Measurements from ENCODE around the gene EXOC5.

Gene EXOC5, protein sequence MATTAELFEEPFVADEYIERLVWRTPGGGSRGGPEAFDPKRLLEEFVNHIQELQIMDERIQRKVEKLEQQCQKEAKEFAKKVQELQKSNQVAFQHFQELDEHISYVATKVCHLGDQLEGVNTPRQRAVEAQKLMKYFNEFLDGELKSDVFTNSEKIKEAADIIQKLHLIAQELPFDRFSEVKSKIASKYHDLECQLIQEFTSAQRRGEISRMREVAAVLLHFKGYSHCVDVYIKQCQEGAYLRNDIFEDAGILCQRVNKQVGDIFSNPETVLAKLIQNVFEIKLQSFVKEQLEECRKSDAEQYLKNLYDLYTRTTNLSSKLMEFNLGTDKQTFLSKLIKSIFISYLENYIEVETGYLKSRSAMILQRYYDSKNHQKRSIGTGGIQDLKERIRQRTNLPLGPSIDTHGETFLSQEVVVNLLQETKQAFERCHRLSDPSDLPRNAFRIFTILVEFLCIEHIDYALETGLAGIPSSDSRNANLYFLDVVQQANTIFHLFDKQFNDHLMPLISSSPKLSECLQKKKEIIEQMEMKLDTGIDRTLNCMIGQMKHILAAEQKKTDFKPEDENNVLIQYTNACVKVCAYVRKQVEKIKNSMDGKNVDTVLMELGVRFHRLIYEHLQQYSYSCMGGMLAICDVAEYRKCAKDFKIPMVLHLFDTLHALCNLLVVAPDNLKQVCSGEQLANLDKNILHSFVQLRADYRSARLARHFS

DNA sequence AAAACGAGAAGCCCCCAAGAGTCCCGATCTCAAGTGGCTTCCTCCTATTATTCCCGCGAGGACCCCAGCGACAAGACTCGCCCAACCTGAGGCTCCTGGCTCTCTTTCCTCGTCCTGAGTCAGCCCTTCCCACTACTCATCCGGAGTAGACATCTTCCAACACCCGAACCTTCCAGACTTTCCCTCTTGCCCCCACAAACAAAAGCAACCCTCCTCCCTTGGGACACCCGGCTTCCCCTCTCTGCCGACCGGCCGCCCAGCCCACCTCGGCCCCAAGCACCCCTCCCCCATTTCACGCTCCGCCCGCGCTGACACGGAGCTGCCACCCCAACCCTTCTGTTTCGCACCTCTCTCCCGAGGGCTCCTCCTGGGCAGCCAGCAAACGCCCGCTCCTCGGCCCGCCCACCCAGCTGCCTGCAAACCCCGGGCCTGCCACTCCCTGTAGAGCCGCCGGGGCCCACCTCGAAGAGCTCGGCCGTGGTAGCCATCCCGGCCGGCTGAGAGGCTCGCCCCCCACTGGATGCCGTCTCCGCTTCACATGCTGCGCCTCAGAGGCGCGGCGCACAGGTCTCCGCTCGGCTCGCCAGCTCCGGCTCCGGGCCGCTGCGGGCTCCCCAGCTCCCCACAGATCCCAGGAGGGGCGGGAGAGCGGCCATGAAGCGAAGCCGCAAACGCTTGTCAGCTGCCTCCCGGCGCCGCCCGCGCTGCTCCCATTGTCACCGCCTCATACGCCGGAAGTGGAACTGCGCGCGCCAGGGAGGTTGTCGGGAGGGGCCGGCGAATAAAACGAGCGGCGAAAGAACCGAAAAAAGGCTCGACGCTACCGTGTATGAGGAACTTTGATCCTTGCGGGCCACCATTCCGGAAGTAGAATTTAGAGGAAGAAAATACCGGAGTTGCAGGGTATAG, at the start of gene EXOC5, which contains the start of gene AP5M1:
Gene EXOC5, minus strand, starts transcription at position 745 of the 909 bp plus-strand sequence. Its CDS starts 257 bp downstream, at position 488.
Gene AP5M1, plus strand, starts transcription at position 811 of the 909 bp plus-strand sequence. CDS start 344 bp downstream, outside the sequence.
- peak; percentile 92 for DNase-seq

DNA sequence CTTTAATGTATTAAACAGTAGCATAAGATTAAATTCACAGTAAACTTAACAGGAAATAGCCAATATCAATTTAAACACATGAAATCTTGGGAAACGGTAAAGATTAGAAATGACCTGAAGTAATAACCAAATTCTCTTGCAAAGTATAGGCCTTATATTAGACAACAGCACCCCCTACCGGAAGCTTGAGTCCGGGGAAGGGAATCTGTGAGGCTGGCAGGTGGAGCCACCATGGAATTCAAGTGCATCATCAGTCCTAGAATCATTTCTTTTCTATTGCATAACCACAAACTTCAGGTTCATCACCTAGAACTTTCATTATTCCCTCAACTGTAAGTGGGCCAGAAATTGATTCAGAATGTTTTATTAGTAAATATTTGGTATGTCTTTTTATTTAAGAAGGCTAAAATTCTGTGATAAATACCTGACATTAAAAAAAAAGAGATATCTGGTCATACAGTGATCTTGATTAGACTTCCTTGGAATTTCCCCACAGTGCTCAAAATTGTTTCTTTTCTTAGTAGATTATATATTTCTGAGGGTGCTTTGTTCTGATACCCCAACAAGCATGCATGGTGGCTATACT, 48.6 kb upstream of the EXOC5 start:
- peak; percentile 75 for DNase-seq

DNA sequence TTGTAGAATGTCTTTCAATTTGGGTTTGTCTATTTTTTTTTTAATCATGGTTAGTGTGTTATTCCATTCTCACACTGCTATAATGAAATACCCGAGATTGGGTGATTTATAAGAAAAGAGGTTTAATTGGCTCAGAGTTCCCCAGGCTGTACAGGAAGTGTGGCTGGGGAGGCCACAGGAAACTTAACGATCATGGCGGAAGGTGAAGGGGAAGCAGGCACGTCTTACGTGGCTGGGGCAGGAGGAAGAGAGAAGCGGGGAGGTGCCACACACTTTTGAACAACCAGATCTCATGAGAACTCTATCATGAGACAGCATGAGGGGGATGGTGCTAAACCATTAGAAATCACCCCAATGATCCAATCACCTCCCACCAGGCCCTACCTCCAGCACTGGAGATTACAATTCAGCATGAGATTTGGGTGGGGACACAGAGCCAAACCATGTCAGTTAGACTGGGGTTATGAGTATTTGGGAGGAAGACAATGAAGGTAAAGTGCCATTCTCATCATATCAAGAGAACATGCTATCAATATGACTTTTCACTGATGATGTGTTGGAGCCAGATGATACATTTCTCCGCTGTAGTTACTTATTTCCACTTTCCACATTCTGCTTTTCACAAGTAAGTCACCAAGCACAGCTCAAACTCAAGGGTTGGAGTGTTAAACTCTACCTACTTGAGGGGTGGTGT, 45.8 kb upstream of the EXOC5 start:
- DNase-seq = no peak

DNA sequence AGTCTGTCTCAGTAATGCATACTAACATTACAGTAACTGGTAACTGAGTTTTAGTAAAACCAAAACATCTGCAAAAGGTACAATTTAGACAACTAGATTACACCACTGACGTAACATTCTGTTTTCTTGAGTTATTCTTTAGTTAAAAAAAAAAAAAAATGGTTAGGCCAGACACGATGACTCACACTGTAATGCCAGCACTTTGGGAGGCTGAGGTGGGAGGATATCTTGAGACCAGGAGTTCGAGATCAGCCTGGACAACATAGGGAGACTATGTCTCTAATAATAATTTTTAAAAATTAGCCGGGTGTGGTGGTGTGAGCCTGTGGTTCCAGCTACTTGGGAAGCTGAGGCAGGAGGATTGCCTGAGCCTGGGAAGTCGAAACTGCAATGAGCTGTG, 34.2 kb upstream of the EXOC5 start:
- DNase-seq = no peak

DNA sequence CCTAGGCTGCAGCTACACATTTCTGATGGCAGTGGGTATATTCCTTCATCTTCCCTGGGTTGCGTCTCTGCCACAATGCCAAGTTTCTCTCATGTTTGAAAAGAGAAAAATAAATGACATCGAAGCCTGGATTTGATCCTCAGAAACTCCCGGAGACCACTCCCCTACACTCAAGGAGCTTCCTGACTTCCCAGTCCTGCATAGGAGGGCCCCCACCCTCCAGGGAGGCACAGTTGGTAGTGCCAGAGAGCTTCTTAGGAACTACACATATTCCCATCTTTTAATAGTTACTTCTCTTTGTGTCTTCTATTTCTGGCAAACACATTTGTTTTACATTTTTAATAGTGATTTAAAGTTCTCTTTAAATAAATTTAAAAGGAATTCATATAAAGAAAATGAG, 30.8 kb upstream of the EXOC5 start:
- no peak for DNase-seq

DNA sequence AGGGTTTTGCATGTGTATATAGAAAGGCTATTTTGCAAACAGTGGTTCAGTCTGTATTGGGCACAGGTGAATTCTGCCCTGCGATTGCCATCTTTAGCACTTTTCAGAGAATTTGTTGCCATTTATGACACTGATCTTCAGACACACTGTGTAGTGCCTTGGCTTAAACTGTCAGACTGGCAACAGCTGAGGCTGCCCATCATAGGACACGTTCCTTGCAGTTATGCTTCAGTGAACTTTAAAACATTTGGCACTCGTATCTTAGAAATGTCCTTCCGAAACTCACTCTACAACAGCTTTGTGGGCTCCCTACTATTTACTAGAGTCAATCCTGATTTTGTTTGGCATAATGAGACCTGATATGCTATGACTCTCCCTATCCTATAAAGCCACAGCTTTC, 29.1 kb upstream of the EXOC5 start:
- no peak for DNase-seq

DNA sequence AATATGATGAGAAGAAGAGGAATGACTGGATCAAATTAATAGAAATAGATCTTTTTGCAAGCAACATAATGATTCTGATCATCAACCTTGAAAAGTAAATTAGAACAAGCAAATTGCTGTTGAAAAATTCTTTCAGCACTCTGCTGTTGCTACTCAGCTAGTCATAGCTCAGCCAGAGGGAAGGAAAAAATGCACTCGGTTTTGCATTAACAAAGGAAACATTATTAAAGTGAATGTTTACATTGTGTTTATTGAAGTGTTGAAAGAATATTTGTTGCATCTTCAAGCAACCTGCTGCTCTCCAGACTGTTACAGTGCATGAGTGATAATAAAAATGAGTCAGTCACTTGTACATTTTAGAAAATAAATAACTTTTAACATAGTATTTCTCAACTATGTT, 26.5 kb upstream of the EXOC5 start:
- DNase-seq = no peak

DNA sequence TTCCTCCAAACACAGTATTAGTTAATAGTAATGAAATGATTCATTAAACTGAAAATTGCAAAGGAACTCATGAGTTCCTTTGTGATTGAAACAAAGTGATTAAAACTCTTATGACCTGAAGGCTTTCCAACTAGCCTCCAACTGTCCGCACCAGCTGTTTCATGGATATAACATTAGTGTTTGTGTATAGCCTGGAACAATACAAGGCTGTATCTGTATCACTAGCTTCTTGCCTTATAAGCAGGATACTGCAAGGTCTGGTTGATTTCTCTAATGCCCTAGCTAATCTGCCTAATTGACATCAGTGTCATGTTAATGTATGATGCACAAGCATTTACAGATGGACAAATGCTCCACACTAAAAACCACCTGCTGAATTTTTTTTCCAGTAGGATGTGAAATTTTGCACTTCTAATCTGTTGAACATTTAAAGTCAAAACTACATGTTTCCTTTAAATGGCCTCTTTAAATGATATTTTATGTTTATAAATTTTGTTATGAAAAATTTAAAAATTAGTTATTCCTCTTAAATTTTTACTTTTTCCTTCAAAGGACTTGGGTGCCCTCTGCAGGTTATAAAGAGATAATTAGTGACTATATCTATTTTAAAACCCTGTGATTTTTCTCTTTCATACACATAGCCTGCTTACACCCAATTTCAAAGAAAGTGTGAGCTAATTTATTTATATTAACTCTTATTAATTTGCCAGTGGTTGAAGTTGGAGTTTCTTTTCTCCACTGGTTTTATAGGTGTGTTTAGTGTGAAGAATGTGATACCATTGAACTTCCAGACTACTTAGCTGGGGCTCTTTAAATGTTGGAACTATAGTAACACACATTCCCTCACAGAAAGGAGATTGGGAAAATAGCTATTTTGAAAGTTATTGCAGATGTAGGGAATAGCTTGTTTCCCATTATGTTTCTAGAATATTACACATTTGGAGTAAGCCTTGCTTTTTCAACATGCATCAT, 25.4 kb upstream of the EXOC5 start:
- no peak for DNase-seq

DNA sequence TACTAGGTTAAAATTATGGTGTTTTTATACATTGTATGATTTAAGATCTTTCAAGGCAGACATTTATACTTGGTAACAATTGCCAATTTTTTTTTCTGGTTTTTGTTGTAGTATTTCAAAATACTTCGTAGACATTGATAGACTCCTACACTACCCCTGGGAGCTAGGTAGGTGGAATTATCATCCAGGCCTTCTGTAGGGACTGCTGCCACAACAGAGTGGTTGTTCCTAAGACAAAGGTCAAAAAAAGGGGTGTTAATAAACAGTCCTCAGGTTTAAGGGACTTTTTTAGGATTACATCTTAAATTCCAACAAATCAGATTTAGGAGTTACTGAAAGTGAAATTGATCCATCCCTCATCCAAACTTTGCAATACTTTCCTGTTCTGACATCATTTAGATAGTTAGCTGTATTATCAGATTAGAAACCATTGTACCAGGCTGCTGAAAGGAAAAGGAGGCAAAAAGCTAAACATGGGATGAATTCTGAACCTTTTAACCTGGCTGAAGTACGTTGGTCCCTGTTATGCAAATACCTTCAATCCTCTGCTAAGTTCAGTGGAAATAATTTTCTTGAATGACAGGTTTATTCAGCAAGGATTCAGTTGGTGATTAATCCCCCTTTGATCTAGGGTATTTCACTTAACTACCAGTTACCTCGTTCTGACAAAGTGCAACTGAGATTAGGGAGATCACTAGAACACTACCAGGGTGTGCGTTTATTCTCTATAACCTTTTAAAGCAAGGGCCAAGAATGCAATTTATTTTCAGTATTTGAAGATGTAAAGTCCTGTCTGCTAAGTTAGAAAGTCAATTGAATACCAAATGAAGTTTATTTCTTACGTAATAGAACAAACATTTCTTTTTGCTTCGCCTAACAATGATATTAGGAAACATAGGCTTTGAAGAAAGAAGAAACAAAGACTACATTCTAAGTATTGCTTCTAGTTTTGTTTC, 23.3 kb upstream of the EXOC5 start:
- DNase-seq = no peak

DNA sequence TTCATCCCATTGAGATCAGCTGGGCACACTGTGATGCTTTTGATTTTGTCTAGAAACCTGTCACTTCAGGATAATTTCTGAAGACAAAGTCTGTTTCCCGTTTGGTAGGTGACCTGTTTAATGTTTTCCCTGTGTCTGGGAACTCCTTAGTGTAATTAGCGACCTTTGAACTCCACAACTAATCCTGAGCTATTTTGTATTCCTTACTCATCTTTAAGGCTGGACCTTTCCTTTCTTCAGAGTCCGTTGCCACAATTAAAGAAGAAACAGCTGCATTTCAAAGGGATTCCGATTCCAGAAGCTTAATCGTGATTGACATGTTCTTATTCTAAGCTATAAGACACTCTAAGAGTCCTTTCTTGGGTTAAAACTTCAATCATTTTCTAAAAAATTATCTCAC, 22.0 kb upstream of the EXOC5 start:
- DNase-seq = no peak

DNA sequence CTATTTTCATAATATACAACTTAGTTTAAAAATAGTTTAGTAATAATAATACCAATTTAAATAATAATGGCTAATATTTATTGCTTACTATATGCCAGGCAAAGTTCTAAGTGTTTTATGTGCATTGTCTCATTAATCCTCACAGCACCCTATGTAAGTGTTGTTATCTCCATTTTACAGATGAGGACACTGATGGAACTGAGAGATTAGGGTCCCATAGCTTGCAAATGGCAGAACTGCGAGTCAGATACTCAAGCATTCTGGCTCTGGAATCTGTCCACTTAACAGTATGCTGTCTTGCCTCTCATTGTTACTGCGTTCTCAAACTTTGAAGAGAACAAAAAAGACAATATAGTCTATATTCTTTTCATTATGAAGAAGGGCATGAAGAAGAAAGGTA, 19.0 kb upstream of the EXOC5 start:
- no peak for DNase-seq

DNA sequence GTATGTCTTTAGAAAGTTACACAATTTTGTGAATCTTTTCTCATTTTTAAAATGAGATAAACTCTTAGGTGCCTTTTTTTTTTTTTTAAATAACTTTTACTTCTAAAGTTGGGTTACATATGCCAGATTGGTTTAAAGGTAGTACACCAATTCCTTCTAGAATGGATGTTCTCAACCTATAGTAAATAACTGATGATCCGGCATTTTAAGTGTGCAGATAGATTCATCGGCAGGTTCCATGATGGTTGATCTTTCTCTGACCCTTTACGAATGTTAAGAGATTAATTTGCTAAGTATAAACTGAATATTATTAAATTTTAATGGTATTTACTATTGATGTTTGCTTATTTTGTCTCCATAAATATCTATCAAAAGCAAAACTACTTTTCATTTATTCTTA, 8.4 kb upstream of the EXOC5 start:
- no peak for DNase-seq

DNA sequence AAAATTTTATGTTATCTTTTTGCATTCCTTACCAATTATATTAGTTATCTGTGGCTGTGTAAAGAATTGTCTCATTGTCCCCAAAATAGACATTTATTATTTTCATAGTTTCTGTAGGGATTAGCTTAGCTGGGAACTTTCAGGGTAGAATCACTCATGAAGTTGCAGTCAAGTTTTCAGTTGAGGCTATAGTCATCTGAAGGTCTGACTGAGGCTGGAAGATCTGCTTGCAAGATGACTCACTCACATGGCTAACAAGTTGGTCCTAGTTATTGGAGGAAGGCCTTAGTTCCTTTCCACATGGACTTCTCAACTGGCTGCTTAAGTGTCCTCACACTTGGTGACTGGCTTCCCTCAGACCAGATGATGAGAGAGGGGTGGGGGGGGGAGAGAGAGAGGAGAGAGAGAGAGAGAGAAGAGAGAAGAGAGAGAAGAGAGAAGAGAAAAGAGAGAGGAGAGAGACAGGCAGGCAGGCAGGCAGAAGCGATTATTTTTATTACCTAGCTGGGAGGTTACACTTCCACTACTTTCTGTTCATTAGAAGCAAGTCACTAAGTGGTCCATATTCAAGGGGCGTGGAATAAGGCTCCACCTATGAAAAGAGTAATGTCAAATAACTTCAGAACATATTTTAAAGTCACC, 6.4 kb upstream of the EXOC5 start:
- DNase-seq = no peak

DNA sequence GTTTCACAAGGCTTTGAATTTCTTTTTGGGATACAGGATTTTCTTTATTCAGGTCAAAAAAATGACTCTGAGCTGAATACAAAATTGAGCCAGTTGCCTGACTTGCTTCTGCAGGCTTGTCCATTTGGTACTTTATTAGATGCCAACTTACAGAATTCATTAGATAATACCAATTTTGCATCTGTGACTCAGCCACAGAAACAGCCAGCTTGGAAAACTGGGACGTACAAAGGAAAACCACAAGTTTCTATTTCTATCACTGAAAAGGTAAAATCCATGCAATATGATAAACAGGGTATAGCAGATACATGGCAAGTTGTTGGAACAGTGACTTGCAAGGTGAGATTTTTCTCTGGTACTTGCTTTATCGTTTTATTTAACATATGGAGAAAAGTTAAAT, 5.8 kb upstream of the EXOC5 start:
- no peak for DNase-seq

DNA sequence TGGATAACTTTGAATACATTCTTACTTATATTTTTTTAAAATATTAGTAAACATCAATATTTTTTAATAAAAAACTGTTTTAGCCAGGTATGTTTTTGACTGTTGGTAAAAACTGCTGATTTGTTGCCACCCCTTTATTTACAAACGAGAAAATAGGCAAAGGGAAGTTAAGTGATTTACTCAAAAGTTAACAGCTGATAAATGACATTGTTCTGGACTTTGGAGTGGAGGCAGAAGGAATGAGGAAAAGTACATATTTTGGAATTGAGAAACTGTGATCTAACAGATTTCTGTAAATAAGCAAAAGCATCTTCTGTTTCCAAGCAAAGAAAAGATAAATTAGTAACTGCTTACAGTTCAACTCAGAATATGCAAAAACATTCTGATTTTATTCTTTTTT, 4.5 kb upstream of the EXOC5 start:
- DNase-seq = no peak

DNA sequence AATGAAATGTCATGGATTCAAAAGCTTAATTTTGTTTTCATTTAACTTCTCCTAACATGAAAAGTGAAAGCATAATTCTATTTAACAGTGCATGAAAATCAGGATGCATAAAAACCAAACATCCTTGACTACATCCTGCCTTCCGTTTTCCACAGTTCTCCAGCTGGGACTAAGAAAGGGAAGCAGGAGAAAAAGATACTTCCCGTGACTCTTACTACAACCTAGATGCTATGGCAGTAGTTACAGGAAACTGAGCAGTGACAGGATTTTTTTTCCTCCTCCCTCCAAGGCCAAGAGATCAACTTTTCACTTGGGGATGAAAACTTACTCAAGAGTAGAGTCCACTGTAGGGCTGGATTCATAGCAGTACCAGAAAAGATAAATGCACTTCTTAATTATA, 2.6 kb downstream of the EXOC5 start:
- no peak for DNase-seq

DNA sequence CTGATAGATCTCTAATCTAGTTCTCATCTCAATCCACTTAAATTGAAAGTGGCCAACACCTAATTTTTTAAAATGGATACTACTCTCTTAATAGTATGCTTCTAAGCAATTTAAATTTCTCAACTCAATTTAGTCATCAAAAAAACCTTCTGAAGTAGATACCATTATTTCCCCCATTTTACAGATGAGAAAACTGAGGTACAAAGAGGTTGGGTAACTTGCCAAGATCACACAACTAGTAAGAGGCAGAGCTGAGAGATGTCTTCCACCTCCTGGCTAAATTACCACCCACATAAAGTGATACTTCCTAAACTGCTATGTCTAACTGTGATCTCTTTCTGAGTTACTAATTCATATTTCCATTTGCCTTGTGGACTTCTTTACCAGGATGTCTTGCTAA, 6.6 kb downstream of the EXOC5 start:
- DNase-seq = no peak

DNA sequence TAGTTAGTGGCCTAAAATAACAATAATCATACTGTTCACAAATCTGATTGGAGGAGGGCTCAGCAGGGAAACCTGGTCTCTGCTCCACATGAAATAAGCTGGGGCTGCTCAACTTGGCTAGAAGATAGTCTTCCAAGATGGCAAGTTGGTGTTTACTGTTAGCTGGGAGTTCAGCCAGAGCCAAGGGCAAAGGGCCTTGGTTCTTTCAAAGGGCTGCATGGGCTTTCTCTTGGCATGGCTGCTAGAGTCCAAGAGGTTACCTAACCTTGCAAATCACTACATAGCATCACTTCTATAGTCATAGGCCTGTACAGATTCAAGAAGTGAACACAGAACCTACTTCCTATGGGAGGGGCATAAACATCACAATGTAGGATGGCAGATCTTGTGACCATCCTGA, 7.1 kb downstream of the EXOC5 start:
- DNase-seq = no peak

DNA sequence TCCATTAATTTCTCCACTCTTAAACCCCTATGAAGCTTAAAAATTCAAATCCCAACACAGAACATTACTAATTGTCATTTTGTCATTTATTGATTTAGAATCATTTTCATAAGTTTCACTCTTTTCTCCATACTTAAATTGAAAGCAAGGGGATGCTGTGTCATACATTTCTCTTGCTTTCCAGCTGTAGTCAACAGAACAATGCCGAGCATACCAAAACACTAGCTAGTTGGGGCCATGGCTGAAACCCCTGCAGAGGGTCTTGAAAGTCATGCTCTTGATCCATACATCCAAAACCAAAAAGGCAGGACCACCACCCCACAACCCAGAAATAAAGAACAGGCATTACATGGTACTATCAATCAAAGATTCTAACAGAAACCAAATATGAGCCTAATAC, 9.0 kb downstream of the EXOC5 start:
- no peak for DNase-seq

Data from CD4-positive, alpha-beta T cell treated with Interleukin-12 subunit alpha and Interleukin-12 subunit beta, for 1 hour (primary cell).